Measurements from ENCODE around the gene IFNK.

IFNK gene

GRCh38 chr9:27514551-27514950 is 9.5 kb upstream of the IFNK start:
- DNase-seq: no peak

- DNase-seq: no peak
These were observed 6.1 kb upstream of the IFNK start for GRCh38 chr9:27518006-27518405.

- DNase-seq: no peak
These were observed 5.3 kb upstream of the IFNK start for GRCh38 chr9:27518809-27519208.

GRCh38 chr9:27519466-27520465 is 4.3 kb upstream of the IFNK start:
- DNase-seq: no peak

- no peak for DNase-seq
These were observed 3.1 kb upstream of the IFNK start for GRCh38 chr9:27520986-27521385.

- no peak for DNase-seq
These were observed 949 bp upstream of the IFNK start for GRCh38 chr9:27523141-27523540.

- DNase-seq: no peak
These were observed 3.6 kb downstream of the IFNK start for GRCh38 chr9:27527702-27528075.

- no peak for DNase-seq
These were observed 4.2 kb downstream of the IFNK start for GRCh38 chr9:27528076-27528885.

GRCh38 chr9:27528886-27529315 is 4.8 kb downstream of the IFNK start:
- no peak for DNase-seq

GRCh38 chr9:27529316-27530278 is 5.5 kb downstream of the IFNK start, which contains the start of gene MOB3B:
Gene MOB3B, minus strand, starts transcription at chr9:27529814. Its CDS starts 74,264 bp downstream, at chr9:27455550.
- no peak for DNase-seq

- no peak for DNase-seq
These were observed 7.0 kb downstream of the IFNK start for GRCh38 chr9:27530915-27531755.

- no peak for DNase-seq
These were observed 8.0 kb downstream of the IFNK start for GRCh38 chr9:27532046-27532445.

- DNase-seq: no peak
These were observed 9.2 kb downstream of the IFNK start for GRCh38 chr9:27533311-27533710.

GRCh38 chr9:27534131-27534530 is 10.0 kb downstream of the IFNK start:
- DNase-seq: no peak

- no peak for DNase-seq
These were observed 10.6 kb downstream of the IFNK start for GRCh38 chr9:27534658-27535209.

- DNase-seq: no peak
These were observed 11.6 kb downstream of the IFNK start for GRCh38 chr9:27535701-27536118.

GRCh38 chr9:27536168-27536567 is 12.1 kb downstream of the IFNK start:
- no peak for DNase-seq

GRCh38 chr9:27537027-27537435 is 12.9 kb downstream of the IFNK start:
- DNase-seq: no peak

- DNase-seq: no peak
These were observed 13.7 kb downstream of the IFNK start for GRCh38 chr9:27537756-27538155.

- DNase-seq: no peak
These were observed 14.6 kb downstream of the IFNK start for GRCh38 chr9:27538647-27539046.
